ENCODE measurements around the gene VGLL4. TPM values are rescaled to one million over a fixed set of nuclear protein-coding genes. Genes with fewer than 3 reads are reported as not detected.

The VGLL4 gene
- total RNA-seq, 4 donors from 2014 or later: 79.3 to 144 (median 143) TPM

DNA sequence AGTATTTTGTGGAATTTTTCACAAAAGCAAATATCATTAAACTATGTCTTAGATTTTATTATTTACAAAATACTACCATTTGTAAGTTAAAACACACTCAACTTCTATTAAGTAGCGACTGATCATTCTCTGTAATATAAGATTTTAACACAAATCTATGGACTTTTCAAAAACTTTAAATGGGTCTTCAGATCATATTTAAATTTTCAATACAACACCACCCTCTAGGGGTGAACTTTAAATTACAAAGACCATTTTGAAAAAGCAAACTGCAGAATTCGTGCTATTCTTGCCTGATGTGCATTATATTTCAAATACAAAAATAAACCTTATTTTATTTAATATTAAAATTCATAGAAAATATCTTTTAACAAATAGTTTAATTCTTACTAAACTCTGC is 8.2 kb upstream of the VGLL4 start:
- Histone ChIP-seq H3K4me1 (no peaks in the 10 kb centered on the region), H3K9me3 (no peaks in the 10 kb centered on the region), H3K36me3 (no peaks in the 10 kb centered on the region), H3K27me3 (no peaks in the 10 kb centered on the region), H3K4me3 (no peak overlapping the region), H3K27ac (no peak overlapping the region)
- TF ChIP-seq POLR2A (IDR thresholded peaks at IDR 0.05): no peak
- TF ChIP-seq, protein P1, sequence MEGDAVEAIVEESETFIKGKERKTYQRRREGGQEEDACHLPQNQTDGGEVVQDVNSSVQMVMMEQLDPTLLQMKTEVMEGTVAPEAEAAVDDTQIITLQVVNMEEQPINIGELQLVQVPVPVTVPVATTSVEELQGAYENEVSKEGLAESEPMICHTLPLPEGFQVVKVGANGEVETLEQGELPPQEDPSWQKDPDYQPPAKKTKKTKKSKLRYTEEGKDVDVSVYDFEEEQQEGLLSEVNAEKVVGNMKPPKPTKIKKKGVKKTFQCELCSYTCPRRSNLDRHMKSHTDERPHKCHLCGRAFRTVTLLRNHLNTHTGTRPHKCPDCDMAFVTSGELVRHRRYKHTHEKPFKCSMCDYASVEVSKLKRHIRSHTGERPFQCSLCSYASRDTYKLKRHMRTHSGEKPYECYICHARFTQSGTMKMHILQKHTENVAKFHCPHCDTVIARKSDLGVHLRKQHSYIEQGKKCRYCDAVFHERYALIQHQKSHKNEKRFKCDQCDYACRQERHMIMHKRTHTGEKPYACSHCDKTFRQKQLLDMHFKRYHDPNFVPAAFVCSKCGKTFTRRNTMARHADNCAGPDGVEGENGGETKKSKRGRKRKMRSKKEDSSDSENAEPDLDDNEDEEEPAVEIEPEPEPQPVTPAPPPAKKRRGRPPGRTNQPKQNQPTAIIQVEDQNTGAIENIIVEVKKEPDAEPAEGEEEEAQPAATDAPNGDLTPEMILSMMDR (IDR thresholded peaks at IDR 0.05): peak; percentile 44 to 63 (median 54)
- intact Hi-C loops (cut with DNase I; ENCODE audit: low total_unique reads): loop anchor here (5.0 to 10.0 kb wide), 2 partner anchors 153 to 275 kb away; no protein-coding TSS in a partner anchor
- no peak for DNase-seq

DNA sequence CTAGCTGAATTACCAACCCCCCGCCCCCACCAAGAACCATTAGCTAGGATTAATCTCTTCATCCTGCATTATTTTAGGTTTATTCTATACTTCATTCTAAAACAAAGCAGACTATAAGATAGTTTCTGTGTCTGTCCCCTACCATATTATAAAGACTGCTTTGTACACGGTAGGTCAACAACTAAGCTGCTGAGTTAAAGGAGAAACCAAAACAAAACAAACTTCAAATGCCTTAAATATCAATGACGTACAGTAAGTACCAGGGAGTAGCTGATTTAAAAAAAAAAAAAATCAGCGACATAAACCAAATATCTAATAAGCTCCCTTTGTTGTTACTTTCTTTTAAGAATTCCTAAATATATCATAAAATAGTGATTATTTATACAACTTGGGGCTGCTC is 7.8 kb upstream of the VGLL4 start:
- no peak for DNase-seq
- Histone ChIP-seq H3K9me3 (no peaks in the 10 kb centered on the region), H3K4me1 (no peaks in the 10 kb centered on the region), H3K4me3 (no peak overlapping the region), H3K27ac (no peak overlapping the region), H3K27me3 (no peaks in the 10 kb centered on the region), H3K36me3 (no peaks in the 10 kb centered on the region)
- intact Hi-C loops (cut with DNase I; ENCODE audit: low total_unique reads): loop anchor here (5.0 to 10.0 kb wide), 2 partner anchors 153 to 274 kb away; no protein-coding TSS in a partner anchor
- TF ChIP-seq, protein P1 (IDR thresholded peaks at IDR 0.05): no peak
- no peak for TF ChIP-seq POLR2A (IDR thresholded peaks at IDR 0.05)

DNA sequence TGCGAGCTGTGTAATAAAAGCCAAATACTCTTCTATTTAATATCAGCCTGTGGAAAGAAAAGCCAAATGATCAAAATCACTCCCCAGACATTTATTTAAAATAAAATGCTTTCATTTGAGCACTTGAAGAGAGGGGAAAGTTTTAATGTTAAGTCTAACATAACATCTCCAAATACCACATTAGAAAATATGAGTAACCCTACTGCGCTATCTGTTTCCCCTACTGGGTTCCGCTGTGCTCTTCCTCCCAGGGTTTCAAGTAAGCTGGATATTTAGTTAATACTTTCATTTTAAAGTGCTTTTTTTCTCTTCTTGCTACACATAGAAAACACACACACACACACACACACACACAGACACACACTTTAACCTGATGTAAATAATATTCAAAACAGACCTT is 6.7 kb upstream of the VGLL4 start:
- no peak overlapping the region for H3K27ac ChIP-seq
- intact Hi-C loops (cut with DNase I; ENCODE audit: low total_unique reads): loop anchor here (5.0 to 10.0 kb wide), 2 partner anchors 154 to 273 kb away; no protein-coding TSS in a partner anchor
- TF ChIP-seq, protein P1 (IDR thresholded peaks at IDR 0.05): no peak
- no peak for TF ChIP-seq POLR2A (IDR thresholded peaks at IDR 0.05)

DNA sequence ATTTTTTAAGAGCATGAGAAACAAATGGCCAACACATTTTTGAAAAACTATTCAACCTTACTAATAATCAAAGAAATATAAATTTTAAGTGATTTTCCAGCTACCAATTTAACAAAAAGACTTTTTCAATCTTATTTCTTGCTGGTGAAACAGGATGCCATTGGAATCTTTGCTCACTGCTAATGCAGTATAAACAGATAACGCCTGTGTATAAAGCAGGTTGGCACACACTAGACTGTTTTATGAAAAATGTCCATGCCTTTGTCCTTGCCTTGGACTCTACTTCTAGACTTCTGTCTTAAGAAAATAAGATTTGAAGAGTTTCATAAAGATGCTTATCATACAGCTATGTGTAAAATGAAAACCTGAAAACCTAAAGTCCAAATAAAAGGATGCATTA is 5.0 kb upstream of the VGLL4 start:
- intact Hi-C loops (cut with DNase I; ENCODE audit: low total_unique reads): no loop called here
- Histone ChIP-seq H3K36me3 (no peaks in the 10 kb centered on the region), H3K27me3 (no peaks in the 10 kb centered on the region), H3K4me3 (no peak overlapping the region), H3K9me3 (no peaks in the 10 kb centered on the region), H3K4me1 (no peaks in the 10 kb centered on the region), H3K27ac (no peak overlapping the region)
- TF ChIP-seq, protein P1 (IDR thresholded peaks at IDR 0.05): no peak
- no peak for DNase-seq

More for the DNA sequence above, 6.7 kb upstream of the VGLL4 start:
- no peak overlapping the region for H3K4me3 ChIP-seq
- H3K9me3 ChIP-seq: no peaks in the 10 kb centered on the region
- no peaks in the 10 kb centered on the region for H3K27me3 ChIP-seq
- no peaks in the 10 kb centered on the region for H3K36me3 ChIP-seq
- H3K4me1 ChIP-seq: no peaks in the 10 kb centered on the region
- DNase-seq: no peak

DNA sequence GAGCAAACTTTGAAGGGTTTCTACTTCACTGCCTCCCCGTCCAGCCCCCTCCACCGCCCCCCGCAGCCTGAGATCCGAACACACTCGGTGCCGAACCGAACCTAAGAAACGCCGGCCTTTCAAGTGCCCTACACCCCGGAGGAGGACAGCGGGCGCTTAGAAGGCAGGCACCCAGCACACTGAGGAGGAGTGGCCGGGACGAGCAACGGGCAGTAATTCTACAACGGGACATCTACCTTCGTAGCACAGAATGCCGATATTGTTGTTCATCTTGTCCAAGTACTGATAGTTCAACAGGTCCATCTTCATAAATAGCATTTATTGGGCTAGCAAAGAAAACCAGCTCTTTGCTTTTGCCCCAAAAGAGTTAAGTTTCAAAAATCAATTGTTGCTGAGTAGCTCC is 513 bp downstream of the VGLL4 start:
- Histone ChIP-seq H3K36me3 (no peaks in the 10 kb centered on the region), H3K4me3 (peak overlapping the region; percentile 72 to 79), H3K27me3 (no peaks in the 10 kb centered on the region), H3K4me1 (peaks cover 11 to 26% of the 10 kb centered on the region in 2 donors), H3K27ac (peak overlapping the region; percentile 89 to 99), H3K9me3 (no peaks in the 10 kb centered on the region)
- intact Hi-C loops (cut with DNase I; ENCODE audit: low total_unique reads): no loop called here
- TF ChIP-seq, protein P1 (IDR thresholded peaks at IDR 0.05): no peak
- peak; percentile 50 to 53 for DNase-seq
